ENCODE data around the gene MAP2K2.
"Not testable (repeated sequence)": the region's sequence is repeated elsewhere in the genome, so short reads cannot be mapped to it uniquely, and the experiment has no call there.

Gene MAP2K2

DNA sequence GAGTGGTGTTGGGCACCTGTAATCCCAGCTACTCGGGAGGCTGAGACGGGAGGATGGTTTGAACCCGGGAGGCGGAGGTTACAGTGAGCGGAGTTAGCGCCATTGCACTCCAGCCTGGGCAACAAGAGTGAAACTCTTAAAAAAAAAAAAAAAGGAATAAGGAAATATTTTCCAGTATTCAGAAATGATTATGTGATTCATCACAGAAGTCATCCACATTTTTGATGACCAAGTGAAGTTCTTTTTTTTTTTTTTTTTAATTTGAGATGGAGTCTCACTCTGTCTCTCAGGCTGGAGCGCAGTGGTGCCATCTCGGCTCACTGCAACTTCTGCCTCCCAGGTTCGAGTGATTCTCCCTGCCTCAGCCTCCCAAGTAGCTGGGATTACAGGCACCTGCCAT is 11.5 kb upstream of the MAP2K2 start:
- H3K4me3 ChIP-seq (ENCODE audit: low read length); DNase-seq (ENCODE audit: low read depth, low spot score): not testable (repeated sequence)

DNA sequence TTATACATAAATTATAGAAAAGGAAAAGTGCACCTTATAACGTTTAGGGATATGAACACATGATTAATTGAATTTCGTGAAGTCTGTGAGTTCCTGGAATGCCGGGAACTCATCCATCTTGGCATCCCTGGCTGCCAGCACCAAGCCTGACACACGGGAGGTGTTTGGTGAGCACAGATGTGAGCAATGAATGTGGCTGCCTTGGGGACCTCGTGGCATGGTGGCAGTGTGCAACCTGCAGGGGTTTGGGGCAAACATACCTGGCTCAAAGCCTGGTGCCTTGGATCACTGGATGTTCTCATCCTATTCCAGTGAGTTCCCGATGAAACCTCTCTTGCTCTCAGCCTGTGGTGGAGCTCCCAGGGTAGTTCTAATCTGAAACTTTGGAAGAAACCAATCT is 10.4 kb upstream of the MAP2K2 start:
- DNase-seq (ENCODE audit: low read depth, low spot score): no peak
- H3K4me3 ChIP-seq (ENCODE audit: low read length): no peak overlapping the region

GRCh38 chr19:4130744-4131438 is 7.0 kb upstream of the MAP2K2 start:
- no peak for DNase-seq (ENCODE audit: low read depth, low spot score)
- no peak overlapping the region for H3K4me3 ChIP-seq (ENCODE audit: low read length)

GRCh38 chr19:4129050-4129449 is 5.1 kb upstream of the MAP2K2 start:
- H3K4me3 ChIP-seq (ENCODE audit: low read length); DNase-seq (ENCODE audit: low read depth, low spot score): not testable (repeated sequence)

DNA sequence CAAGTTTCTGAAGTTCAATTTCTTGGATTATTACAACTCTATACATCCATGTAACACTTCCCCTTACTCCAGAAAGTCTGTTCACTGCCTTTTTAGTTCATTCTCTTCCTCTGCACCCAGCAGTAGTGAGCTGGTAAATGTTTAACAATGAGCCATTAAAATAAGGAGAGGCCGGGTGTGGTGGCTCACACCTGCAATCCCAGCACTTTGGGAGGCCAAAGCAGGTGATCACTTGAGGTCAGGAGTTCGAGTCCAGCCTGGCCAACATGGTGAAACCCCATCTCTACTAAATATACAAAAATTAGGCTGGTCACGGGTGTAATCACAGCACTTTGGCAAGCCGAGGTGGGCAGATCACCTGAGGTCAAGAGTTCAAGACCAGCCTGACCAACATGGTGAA is 3.4 kb upstream of the MAP2K2 start:
- H3K4me3 ChIP-seq (ENCODE audit: low read length); DNase-seq (ENCODE audit: low read depth, low spot score): not testable (repeated sequence)

DNA sequence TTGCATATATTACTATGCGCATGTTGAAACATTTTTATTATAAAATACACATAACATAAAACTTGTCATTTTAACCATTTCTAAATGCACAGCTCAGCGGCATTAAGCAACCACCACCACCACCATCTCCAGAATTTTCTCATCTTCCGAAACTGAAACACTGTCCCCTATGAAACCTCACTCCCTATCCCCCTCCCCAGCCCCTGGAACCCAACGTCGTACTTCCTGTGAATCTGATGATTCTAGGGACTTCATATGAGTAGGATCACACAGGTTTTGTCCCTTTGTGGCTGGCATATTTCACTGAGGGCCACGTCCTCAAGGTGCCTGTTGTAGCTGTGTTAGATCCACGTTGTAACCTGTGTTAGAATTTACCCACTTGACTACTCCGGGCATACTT is 716 bp upstream of the MAP2K2 start:
- DNase-seq (ENCODE audit: low read depth, low spot score): no peak
- peak overlapping the region; percentile 83 for H3K4me3 ChIP-seq (ENCODE audit: low read length)

GRCh38 chr19:4122480-4122879 is 1.4 kb downstream of the MAP2K2 start:
- H3K4me3 ChIP-seq (ENCODE audit: low read length): peak overlapping the region; percentile 83
- DNase-seq (ENCODE audit: low read depth, low spot score): no peak

DNA sequence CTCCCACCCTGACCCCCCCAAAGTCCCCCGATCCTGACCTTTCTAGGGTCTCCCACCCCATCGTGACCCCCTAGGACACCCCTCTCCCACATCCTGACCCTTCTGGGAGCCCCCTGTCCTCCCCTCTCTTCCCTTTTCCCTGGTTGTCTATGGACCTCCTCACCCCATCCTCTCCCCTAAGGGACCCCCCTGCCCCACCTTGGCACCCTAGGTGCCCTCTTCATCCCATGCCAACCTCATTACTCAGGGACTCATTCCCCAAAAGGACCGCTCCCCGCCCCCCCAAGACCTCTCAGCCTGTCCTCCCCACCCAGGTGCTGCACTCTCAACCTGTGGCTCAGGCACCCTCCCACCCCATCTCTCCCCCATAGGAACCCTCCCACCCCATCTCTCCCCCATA is 2.1 kb downstream of the MAP2K2 start:
- no peak for DNase-seq (ENCODE audit: low read depth, low spot score)
- no peak overlapping the region for H3K4me3 ChIP-seq (ENCODE audit: low read length)

GRCh38 chr19:4121273-4121612 is 2.7 kb downstream of the MAP2K2 start:
- H3K4me3 ChIP-seq (ENCODE audit: low read length): no peak overlapping the region
- no peak for DNase-seq (ENCODE audit: low read depth, low spot score)

DNA sequence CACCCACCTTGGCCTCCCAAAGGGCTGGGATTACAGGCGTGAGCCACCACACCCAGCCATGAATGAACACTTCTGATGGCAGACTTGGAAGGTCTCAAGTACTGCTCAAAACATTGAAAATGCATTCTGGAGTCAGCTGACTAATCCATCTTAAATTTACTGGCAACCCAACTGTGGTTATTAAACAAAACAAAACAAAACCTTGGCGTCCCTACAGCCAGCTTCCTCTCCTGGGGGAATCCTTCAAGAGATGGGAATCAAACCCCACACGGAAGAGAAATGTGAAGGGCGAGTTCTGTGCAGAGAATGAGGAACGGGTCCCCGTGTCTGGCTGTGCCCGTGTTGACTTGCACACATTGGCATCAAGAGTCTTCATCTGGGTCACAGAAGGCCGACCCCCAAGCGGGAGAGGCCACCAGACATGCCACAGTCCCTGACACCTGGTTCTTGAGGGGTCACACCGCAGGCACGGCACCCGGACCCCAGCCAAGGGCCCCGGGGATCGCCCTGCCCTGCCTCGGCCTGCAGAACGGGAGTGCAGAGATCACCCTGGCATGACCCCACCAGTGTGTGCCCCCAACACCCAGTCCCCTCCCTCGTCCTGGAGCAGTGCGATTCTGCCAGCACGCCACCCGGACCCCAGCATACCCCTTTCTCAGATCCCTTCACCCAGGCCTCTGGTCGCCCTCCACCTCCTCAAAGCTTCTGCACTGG is 3.2 kb downstream of the MAP2K2 start:
- DNase-seq (ENCODE audit: low read depth, low spot score): no peak
- H3K4me3 ChIP-seq (ENCODE audit: low read length): no peak overlapping the region

GRCh38 chr19:4119763-4120162 is 4.2 kb downstream of the MAP2K2 start:
- DNase-seq (ENCODE audit: low read depth, low spot score): no peak
- H3K4me3 ChIP-seq (ENCODE audit: low read length): no peak overlapping the region

- DNase-seq (ENCODE audit: low read depth, low spot score): no peak
- no peak overlapping the region for H3K4me3 ChIP-seq (ENCODE audit: low read length)
These were observed 8.0 kb downstream of the MAP2K2 start for GRCh38 chr19:4115818-4116385.

- no peak overlapping the region for H3K4me3 ChIP-seq (ENCODE audit: low read length)
- peak; percentile 37 for DNase-seq (ENCODE audit: low read depth, low spot score)
These were observed 8.7 kb downstream of the MAP2K2 start for GRCh38 chr19:4115050-4115817.

- no peak for DNase-seq (ENCODE audit: low read depth, low spot score)
- H3K4me3 ChIP-seq (ENCODE audit: low read length): no peak overlapping the region
These were observed 9.7 kb downstream of the MAP2K2 start for GRCh38 chr19:4114181-4114580.

GRCh38 chr19:4113398-4114088 is 10.4 kb downstream of the MAP2K2 start:
- no peak for DNase-seq (ENCODE audit: low read depth, low spot score)
- H3K4me3 ChIP-seq (ENCODE audit: low read length): no peak overlapping the region

GRCh38 chr19:4112367-4112766 is 11.6 kb downstream of the MAP2K2 start:
- no peak overlapping the region for H3K4me3 ChIP-seq (ENCODE audit: low read length)
- no peak for DNase-seq (ENCODE audit: low read depth, low spot score)

DNA sequence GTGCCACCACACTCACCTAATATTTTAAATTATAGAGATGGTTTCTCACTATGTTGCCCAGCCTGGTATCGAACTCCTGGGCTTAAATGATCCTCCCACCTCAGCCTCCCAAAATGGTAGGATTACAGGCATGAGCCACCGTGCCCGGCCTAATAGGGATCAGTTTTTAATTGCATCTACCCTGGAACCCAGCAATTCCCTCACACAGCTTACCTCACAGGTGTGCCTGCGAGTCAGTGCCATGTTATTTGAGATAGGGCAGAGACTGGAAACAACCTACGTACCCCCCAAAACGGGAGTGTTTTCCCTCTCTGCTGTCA is 14.3 kb downstream of the MAP2K2 start:
- no peak overlapping the region for H3K4me3 ChIP-seq (ENCODE audit: low read length)
- no peak for DNase-seq (ENCODE audit: low read depth, low spot score)

- no peak overlapping the region for H3K4me3 ChIP-seq (ENCODE audit: low read length)
- peak; percentile 95 for DNase-seq (ENCODE audit: low read depth, low spot score)
These were observed 14.9 kb downstream of the MAP2K2 start for GRCh38 chr19:4108767-4109625.

DNA sequence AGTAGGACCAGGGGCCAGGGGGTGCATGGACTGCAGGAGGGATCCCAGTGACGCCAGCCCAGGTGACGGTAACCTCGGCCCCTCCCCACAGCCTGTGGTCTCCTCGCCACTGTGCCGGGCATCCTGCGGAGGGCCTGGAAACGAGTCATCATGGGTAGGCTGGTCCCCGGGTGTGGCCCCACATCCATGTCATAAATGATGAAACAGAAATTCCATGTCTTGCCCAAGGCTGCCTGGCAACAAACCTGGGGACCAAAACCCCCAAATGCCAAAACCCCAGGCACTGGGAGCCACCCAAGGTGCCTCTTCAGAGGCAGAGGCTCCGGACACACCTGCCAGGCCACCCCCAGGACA is 20.9 kb downstream of the MAP2K2 start:
- no peak for DNase-seq (ENCODE audit: low read depth, low spot score)
- no peak overlapping the region for H3K4me3 ChIP-seq (ENCODE audit: low read length)

Measured in Jurkat, Clone E6-1 (cell line).